Measurements from ENCODE around the gene LRRC71. TPM values are rescaled to one million over a fixed set of nuclear protein-coding genes. Genes with fewer than 3 reads are reported as not detected.

The LRRC71 gene
- total RNA-seq, 2 donors from 2014 or later: not detected

DNA sequence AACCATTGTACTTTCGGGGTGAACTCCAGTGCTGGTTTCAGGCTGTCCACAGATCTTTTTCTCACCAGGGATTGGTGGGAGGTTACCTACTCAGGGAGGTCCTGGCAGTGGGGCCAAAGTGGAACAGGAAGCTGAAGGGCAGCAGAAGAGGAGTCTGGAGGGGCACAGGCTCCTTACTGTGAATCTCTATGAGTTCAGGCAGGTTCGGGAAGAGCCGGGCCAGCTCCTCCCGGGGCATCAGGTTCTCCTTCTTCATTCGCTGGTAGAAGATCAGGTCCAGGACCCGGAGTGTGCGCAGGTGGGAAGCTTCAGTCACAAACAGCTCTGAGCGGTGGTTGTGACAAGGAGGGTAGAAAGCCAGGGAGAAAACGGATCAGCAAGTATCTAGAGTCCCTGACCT lies 26.7 kb downstream of the LRRC71 start:
- no peak for ATAC-seq
- Mint-ChIP-seq H3K9me3 (no peaks in the 10 kb centered on the region), H3K27ac (no peak overlapping the region), H3K36me3 (peaks cover 0 to 12% of the 10 kb centered on the region in 2 donors)
- peak in 1 of 2 donors; percentile 26 for DNase-seq (ENCODE audit: low spot score in 2 of 2)

DNA sequence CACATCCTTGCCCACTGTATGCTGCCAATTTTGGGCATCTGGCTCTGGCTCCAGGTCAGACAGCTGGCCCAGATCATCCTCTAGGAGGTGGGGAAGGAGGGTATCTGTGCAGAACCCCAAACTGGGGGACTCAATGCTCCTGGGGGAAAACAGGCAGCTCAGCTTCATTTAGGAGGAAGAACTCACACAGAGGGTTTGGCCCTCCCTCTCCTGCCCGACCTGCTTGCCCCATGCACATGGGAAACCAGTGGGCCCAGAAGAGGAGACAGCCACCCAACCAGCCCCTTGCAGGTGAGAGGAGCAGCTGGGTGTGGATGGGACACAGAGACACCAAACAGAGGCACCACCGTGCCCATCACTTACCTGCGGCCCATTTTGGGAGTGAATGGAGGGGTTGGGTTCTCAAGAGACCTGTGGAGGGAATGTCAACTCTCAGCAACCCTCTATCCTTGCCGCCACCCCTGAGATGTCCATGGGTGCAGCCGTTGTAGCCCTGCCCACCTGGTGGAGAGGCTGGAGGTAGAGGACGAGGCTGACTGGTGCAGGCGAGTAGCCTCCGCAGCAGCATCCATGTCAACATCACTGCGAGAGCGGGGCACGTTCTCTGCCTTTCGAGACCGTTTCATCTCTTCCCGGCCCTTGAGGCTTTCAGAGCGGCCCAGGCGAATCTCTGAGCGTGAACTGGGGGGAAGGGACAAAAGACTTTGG lies 27.5 kb downstream of the LRRC71 start:
- peak in 1 of 2 donors; percentile 52 for DNase-seq (ENCODE audit: low spot score in 2 of 2)
- no peaks in the 10 kb centered on the region for H3K9me3 Mint-ChIP-seq
- peaks cover 0 to 12% of the 10 kb centered on the region in 2 donors for H3K36me3 Mint-ChIP-seq
- ATAC-seq: no peak
- no peak overlapping the region for H3K27ac Mint-ChIP-seq

DNA sequence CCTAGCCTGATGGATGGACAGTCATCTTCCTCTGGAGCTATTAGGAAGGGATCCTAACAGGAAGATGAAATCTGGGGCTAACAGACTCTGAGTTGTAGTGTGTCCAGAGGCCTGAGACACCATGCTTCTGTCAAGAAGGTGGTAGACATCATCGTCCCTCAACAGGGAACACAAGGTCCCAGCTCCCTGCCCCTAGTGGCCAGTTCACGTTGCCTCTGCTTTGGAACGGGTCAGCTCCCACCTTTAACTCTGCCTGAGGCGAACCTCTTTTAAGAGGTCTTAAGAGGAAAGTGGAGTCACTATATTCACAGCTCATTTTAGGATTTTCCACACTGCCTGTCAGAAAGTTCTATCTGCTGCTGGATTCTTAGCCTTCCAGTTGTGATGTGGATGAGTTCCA lies 28.3 kb downstream of the LRRC71 start:
- ATAC-seq: no peak
- peaks cover 0 to 12% of the 10 kb centered on the region in 2 donors for H3K36me3 Mint-ChIP-seq
- no peaks in the 10 kb centered on the region for H3K9me3 Mint-ChIP-seq
- H3K27ac Mint-ChIP-seq: no peak overlapping the region
- peak in 1 of 2 donors; percentile 9 for DNase-seq (ENCODE audit: low spot score in 2 of 2)

DNA sequence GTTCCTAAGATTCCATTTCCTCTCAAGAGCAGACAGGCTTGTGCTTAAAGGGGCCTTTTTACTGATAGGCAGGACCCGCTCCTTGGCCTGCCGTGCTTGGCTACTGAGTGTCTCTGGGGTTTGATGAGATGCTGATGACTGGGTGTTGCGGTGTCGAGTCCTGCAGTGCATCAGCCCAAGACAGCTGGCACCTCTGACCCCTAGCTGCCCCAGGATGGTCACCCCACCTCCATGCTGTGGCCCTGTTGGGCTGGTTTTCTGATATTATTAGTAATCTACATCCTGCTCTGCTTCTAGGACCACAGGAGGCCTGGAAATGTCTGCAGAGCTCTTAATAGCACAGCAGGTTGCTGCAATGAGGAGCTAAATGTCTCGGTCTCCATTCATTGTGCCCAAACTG lies 28.7 kb downstream of the LRRC71 start:
- Mint-ChIP-seq H3K27ac (no peak overlapping the region), H3K9me3 (no peaks in the 10 kb centered on the region), H3K36me3 (peaks cover 0 to 12% of the 10 kb centered on the region in 2 donors)
- peak in 1 of 2 donors; percentile 40 for DNase-seq (ENCODE audit: low spot score in 2 of 2)
- no peak for ATAC-seq

DNA sequence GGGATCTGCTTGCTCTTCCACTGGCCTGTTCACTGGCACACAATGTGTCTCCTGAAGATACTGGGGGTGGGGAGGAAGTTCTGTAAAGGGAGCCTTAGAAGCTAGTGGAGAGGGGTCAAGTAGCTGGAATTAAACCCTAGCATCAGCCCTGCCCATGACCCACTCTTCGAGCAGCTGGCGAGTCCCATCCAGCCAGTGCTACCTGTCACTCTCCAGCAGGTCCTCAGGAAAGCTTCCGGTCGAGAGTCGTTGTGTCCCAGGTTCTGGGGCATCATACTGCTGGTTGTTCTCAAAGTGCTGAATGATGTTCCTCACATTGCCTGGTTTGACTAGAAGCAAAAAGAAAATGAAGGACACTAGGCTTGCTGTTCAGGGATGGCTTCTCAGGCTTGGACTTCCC lies 30.9 kb downstream of the LRRC71 start:
- Mint-ChIP-seq H3K9me3 (no peaks in the 10 kb centered on the region), H3K36me3 (peaks cover 0 to 8% of the 10 kb centered on the region in 2 donors), H3K27ac (no peak overlapping the region)
- DNase-seq (ENCODE audit: low spot score in 2 of 2): peak in 1 of 2 donors; percentile 13
- no peak for ATAC-seq

DNA sequence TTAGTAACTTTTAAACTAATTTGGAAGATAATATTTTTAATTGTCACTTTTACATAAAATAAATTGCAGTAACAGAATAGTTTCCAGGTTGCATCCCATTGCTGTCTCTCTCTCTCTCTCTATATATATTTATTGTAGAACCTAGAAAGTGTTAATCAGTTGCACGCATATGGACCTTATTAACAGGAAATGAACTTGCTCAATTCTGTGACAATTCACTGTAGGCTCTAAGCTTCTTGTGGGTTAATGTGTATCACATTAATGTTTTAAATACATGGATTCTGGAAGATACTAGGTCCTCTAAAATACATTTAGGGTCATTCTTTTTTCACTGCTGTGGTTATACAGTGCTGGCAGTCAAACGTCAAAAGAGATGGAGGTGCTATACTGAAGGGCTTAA lies 33.1 kb downstream of the LRRC71 start:
- ATAC-seq (no peak), DNase-seq (ENCODE audit: low spot score in 2 of 2) (no peak)
- H3K27ac Mint-ChIP-seq: no peak overlapping the region
- no peaks in the 10 kb centered on the region for H3K9me3 Mint-ChIP-seq
- H3K36me3 Mint-ChIP-seq: peaks cover 0 to 8% of the 10 kb centered on the region in 2 donors

DNA sequence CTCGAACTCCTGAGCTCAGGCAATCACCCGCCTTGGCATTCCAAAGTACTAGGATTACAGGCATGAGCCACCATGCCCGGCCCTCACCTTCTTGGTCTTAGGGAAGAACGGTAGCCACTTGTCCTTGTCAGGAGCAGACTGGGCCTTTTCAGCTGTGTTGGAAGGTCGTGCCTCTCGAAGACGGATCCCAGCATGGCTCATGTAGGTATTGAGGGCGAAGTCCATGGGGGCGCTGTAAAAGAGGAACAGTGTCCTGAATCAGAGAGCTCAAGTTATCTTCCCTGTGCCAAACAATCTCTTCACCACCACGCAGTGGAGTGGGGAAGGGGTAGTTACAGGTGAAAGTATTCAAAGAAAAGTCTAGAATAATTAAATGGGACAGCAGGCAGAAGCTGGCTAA lies 35.9 kb downstream of the LRRC71 start:
- ATAC-seq (no peak), DNase-seq (ENCODE audit: low spot score in 2 of 2) (no peak)
- Mint-ChIP-seq H3K36me3 (peaks cover 0 to 7% of the 10 kb centered on the region in 2 donors), H3K9me3 (no peaks in the 10 kb centered on the region), H3K27ac (no peak overlapping the region)

DNA sequence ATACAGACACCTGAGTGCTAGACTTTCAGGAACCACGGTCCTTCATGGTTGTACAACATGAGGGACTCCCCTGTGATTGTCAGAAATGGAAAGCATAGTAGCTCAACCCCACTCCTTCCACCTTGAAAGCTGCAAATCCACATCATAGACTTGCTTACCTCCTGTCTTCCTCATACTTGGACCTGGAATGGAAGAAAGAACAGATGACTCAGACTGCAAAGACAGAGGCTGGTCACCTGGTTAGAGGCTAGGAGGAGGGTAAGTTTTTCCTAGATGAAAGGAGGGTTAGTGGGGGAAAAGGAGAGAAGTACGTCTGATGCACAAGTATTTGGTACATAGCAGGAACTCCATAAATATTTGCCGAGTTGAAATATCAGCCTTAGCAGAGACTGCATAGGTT lies 37.2 kb downstream of the LRRC71 start:
- ATAC-seq (peak in 1 of 2 donors; percentile 28), DNase-seq (ENCODE audit: low spot score in 2 of 2) (no peak)
- H3K9me3 Mint-ChIP-seq: no peaks in the 10 kb centered on the region
- peaks cover 0 to 4% of the 10 kb centered on the region in 2 donors for H3K36me3 Mint-ChIP-seq
- H3K27ac Mint-ChIP-seq: no peak overlapping the region

DNA sequence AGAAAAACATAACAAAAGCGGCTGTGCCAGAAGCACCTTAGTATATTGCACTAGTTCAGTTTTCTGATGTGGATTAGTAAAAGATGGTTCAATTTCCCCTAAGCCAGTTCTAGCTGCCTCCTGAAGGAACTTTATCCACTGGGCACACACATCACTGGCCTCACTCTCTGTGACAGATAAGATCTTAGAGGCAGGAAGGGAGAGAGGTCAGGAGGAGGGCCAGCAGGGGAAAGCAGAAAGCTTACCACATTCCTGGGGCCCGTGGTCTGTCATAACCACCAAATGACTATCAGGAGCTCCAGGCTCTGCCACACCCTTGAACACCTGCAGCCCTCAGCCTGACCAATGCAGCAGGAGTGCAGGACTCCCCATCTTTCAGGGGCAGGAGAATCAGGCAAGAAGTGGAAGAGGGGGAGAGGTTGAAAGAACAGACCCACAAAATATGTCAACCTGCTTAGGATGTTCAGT lies 37.8 kb downstream of the LRRC71 start:
- peak overlapping the region in 1 of 2 donors; percentile 40 for H3K27ac Mint-ChIP-seq
- H3K9me3 Mint-ChIP-seq: no peaks in the 10 kb centered on the region
- no peak for DNase-seq (ENCODE audit: low spot score in 2 of 2)
- no peak for ATAC-seq
- H3K36me3 Mint-ChIP-seq: peaks cover 4 to 7% of the 10 kb centered on the region in 2 donors

DNA sequence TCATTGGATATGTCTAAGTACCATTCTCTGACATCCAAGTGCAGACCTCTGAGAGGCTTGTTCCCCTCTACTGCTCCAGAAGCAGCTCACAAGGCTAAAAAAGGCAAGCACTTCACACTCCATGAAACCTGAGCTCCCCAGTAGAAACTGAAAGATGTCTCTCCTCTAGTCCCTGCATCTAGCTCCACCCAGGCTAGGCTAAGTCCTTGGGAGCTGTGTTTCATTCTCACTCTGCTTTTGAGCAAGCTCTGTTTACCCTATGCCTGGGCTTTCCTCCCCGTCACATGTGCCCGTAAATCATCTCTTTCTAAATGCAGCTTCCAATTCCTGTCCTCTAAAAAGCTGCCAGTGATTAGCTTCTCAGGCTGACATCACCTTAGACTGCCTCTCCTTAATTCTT lies 39.0 kb downstream of the LRRC71 start:
- Mint-ChIP-seq H3K36me3 (peaks cover 10 to 15% of the 10 kb centered on the region in 2 donors), H3K27ac (no peak overlapping the region), H3K9me3 (peaks cover 5% of the 10 kb centered on the region in 2 donors)
- ATAC-seq (no peak), DNase-seq (ENCODE audit: low spot score in 2 of 2) (no peak)

DNA sequence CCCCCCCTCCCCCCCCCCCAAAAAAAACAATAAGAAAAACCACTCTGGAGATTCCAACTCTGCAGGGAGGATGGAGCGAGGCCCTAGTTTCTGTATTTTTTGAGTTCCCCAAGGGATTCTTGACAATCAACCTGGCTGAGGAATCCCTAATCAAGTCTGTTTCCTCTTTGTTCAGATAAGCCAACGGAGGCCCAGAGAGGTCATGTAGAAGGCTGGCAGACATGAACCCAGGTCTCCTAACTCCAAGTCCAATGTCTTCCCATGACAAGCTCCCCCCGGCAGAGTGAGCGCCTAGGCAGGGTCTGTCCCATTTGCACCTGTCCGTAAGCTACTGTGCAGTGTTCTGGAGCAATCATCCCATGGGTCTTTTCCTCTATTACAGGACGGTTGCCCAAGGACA lies 39.5 kb downstream of the LRRC71 start:
- H3K9me3 Mint-ChIP-seq: peaks cover 5 to 6% of the 10 kb centered on the region in 2 donors
- no peak for ATAC-seq
- H3K27ac Mint-ChIP-seq: no peak overlapping the region
- no peak for DNase-seq (ENCODE audit: low spot score in 2 of 2)
- peaks cover 13 to 16% of the 10 kb centered on the region in 2 donors for H3K36me3 Mint-ChIP-seq

DNA sequence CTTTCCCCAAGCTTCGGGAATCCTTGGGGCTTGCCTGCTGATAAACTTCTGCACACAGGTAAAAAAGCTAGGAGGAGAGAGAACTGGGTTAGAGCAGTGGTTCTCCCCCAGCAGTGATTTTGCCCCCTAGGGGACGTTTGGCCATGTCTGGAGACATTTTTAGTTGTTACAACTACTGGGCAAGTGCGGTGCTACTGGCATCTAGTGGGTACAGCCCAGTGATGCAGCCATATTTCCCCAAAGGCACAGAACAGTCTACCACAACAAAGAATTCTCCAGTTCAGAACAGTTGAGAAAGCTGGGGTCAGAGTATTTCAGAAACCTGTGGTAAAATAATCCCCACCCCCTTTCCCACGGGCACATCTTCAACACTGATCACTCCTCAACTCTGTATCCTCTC lies 41.3 kb downstream of the LRRC71 start:
- peak; percentile 67 to 79 for ATAC-seq
- DNase-seq (ENCODE audit: low spot score in 2 of 2): peak in 1 of 2 donors; percentile 28
- Mint-ChIP-seq H3K9me3 (peaks cover 5 to 6% of the 10 kb centered on the region in 2 donors), H3K27ac (no peak overlapping the region), H3K36me3 (peaks cover 13 to 16% of the 10 kb centered on the region in 2 donors)

DNA sequence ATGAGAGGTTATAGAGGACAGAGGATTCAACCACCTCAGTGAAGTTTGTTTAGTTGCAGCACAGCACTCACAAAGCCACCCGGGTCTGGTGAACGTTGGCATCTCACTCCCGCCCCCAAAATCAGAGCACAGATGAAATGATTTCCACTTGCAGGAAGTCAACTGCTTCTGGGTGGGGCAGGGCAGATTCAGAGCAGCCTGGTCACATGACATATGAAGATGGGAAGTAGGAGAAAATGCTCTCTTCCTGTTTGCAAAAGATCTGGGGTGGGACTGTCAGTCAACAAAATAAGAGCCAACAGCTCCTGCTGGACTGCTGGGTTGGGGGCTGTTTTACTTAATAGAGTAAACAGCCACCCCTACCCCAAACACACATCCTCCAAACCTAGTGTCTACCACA lies 43.2 kb downstream of the LRRC71 start:
- H3K9me3 Mint-ChIP-seq: peaks cover 5 to 6% of the 10 kb centered on the region in 2 donors
- DNase-seq (ENCODE audit: low spot score in 2 of 2): no peak
- peak overlapping the region; percentile 27 to 79 for H3K27ac Mint-ChIP-seq
- peaks cover 13 to 16% of the 10 kb centered on the region in 2 donors for H3K36me3 Mint-ChIP-seq
- peak; percentile 57 to 70 for ATAC-seq

DNA sequence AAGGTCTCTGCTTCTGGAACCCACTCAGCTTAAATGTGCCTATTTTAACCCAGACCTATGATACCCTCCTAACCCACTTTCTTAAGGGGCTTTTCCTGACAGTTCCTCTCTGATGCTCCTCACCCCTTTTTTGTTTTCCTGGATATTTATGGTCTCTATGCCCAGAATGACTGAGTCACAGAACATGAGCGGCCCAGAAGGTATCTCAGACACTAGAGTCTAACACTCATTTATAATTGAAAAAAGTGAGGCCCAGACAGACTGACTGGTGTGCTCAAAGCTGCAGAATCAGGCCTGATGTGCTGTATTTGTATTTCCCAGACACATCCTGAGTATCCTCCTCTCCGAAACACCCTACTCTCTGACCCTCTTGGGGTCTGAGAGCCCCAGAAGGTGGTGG lies 44.0 kb downstream of the LRRC71 start:
- Mint-ChIP-seq H3K9me3 (peaks cover 5 to 6% of the 10 kb centered on the region in 2 donors), H3K27ac (peak overlapping the region in 1 of 2 donors; percentile 79), H3K36me3 (peaks cover 13 to 16% of the 10 kb centered on the region in 2 donors)
- DNase-seq (ENCODE audit: low spot score in 2 of 2) (no peak), ATAC-seq (no peak)

DNA sequence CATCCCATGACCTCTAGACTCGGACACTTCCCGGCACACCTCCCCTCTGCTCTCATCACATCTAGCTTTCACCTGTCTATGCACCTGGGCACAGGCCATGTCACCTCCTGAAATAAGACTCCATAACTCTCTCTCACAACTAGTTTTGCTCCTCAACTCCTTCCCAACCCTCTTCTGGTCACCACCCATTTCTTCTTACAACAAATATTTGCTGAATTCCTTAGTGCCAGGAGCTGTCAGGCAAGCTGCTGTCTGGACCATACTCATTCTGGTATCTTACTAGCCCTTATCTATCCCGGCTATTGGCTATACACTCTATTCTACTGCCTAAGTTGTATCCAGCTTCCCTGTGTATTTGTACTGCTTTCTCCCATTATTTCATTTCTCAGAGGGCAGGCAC lies 49.1 kb downstream of the LRRC71 start:
- ATAC-seq: no peak
- Mint-ChIP-seq H3K36me3 (peaks cover 1 to 2% of the 10 kb centered on the region in 2 donors), H3K9me3 (peaks cover 0 to 1% of the 10 kb centered on the region in 2 donors), H3K27ac (no peak overlapping the region)
- DNase-seq (ENCODE audit: low spot score in 2 of 2): no peak

DNA sequence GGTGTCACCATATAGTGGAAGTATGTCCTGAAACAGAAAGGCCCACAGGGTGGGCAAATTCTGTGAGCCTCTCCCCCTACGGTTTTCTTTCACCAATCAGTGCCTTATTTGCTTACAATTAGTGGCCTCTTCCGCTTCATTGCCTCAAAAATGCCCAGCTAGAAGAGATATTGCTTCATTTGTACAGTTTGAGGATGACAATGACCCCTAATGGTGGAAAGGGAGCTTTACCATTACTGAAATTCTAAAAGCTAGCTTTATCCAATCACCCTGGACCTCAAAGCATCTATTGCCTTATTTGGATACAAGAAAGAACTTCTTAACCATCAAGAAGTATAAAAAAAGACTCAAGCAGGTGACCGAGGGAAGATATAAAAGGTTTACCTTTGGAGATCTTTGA lies 49.6 kb downstream of the LRRC71 start:
- no peaks in the 10 kb centered on the region for H3K9me3 Mint-ChIP-seq
- no peak for ATAC-seq
- H3K36me3 Mint-ChIP-seq: no peaks in the 10 kb centered on the region
- H3K27ac Mint-ChIP-seq: no peak overlapping the region
- no peak for DNase-seq (ENCODE audit: low spot score in 2 of 2)

DNA sequence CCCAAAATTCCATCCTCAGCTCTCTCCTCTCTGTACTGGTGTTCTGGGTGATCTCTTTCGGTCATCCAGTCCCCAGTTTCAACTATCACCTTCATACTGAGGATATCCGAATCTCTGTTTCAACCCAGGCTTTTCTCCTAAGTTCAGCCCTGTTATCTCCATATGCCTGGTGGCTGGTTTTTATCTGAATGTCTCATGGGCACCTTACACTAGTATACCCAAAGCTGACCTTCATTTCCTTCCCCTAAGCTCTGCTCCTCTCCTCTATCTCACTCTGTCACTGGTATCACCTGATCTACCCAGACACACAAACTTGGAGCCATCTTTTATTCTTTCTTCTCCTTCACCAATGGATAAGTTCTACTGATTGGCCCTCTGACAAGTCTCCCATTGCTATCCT lies 53.0 kb downstream of the LRRC71 start:
- DNase-seq (ENCODE audit: low spot score in 2 of 2) (no peak), ATAC-seq (no peak)
- no peaks in the 10 kb centered on the region for H3K9me3 Mint-ChIP-seq
- H3K36me3 Mint-ChIP-seq: no peaks in the 10 kb centered on the region
- no peak overlapping the region for H3K27ac Mint-ChIP-seq

DNA sequence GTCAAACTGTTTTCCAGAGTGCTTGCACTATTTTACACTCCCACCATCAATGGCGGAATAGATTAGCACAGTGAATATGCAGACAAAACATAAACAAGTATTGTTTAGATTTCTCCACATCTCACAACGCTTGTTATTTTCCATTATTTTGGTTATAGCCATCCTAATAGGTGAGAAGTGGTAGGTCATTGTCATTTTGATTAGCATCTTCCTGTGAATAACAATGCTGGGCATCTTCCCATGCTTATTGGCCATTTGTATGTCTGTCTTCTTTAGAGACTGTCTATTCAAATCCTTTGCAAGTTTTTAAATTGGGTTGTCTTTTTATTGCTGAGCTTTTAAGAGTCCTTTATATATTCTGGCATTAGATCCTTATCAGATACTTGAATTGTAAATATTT lies 54.7 kb downstream of the LRRC71 start:
- H3K9me3 Mint-ChIP-seq: no peaks in the 10 kb centered on the region
- ATAC-seq (no peak), DNase-seq (ENCODE audit: low spot score in 2 of 2) (no peak)
- no peaks in the 10 kb centered on the region for H3K36me3 Mint-ChIP-seq
- no peak overlapping the region for H3K27ac Mint-ChIP-seq

Measured in activated naive CD4-positive, alpha-beta T cell treated with anti-CD3 and anti-CD28 coated beads, Interleukin-2, amount 50 U/mL, for 72 hours (primary cell).